ENCODE data around the gene TMEFF2. TPM values are rescaled to one million over a fixed set of nuclear protein-coding genes. Genes with fewer than 3 reads are reported as not detected.

The TMEFF2 gene
- total RNA-seq, 4 donors from 2014 or later, result 0.20 TPM; not detected in 3

DNA sequence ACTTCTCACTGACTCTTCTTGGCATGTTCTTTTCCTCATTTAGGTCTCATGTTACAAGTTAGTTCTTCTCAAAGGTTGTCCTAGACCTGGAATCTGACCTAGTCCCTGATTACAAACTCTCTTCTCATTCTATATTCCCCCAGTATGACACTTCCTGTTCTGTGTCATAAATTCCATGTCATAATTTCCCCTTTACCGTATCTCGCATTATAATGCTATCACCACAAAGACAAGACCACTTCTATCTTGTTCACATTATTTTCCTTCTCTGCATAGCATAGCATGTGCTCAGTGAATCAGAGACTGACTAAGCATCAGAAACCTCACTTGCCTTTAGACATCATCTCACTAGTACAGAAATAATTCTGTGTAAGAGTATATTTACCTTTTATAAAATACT is 284.2 kb downstream of the TMEFF2 start:
- no peaks in the 10 kb centered on the region for H3K9me3 ChIP-seq
- intact Hi-C loops (cut with DNase I; ENCODE audit: low total_unique reads), result no loop called here
- H3K36me3 ChIP-seq, result no peaks in the 10 kb centered on the region
- in situ Hi-C loops (cut with MboI; ENCODE audit: low sequenced_read_pairs in 4 of 4), result no loop called here
- DNase-seq (no peak), ATAC-seq (no peak)
- no peaks in the 10 kb centered on the region for H3K27me3 ChIP-seq
- no peak overlapping the region for H3K27ac ChIP-seq
- TF ChIP-seq POLR2A (IDR thresholded peaks at IDR 0.05), result no peak
- no peak overlapping the region for H3K4me3 ChIP-seq
- H3K4me1 ChIP-seq, result no peaks in the 10 kb centered on the region

DNA sequence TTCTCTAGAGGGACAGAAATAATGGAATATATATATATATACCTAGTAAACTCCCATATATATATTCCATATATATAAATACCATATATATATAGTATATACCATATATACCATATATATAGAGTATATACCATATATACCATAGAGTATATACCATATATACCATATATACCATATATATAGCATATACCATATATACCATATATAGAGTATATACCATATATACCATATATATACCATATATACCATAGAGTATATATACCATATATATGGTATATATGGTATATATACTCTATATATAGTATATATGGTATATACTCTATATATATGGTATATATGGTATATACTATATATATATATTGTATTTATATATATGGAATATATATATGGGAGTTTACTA is 285.9 kb downstream of the TMEFF2 start:
- Histone ChIP-seq H3K4me3 (no peak overlapping the region), H3K27ac (no peak overlapping the region), H3K27me3 (no peaks in the 10 kb centered on the region), H3K36me3 (no peaks in the 10 kb centered on the region), H3K9me3 (no peaks in the 10 kb centered on the region), H3K4me1 (no peaks in the 10 kb centered on the region)
- DNase-seq (no peak), ATAC-seq (no peak)
- intact Hi-C loops (cut with DNase I; ENCODE audit: low total_unique reads) (no loop called here), in situ Hi-C loops (cut with MboI; ENCODE audit: low sequenced_read_pairs in 4 of 4) (no loop called here)
- TF ChIP-seq POLR2A (IDR thresholded peaks at IDR 0.05), result no peak
- TF ChIP-seq, protein P1, sequence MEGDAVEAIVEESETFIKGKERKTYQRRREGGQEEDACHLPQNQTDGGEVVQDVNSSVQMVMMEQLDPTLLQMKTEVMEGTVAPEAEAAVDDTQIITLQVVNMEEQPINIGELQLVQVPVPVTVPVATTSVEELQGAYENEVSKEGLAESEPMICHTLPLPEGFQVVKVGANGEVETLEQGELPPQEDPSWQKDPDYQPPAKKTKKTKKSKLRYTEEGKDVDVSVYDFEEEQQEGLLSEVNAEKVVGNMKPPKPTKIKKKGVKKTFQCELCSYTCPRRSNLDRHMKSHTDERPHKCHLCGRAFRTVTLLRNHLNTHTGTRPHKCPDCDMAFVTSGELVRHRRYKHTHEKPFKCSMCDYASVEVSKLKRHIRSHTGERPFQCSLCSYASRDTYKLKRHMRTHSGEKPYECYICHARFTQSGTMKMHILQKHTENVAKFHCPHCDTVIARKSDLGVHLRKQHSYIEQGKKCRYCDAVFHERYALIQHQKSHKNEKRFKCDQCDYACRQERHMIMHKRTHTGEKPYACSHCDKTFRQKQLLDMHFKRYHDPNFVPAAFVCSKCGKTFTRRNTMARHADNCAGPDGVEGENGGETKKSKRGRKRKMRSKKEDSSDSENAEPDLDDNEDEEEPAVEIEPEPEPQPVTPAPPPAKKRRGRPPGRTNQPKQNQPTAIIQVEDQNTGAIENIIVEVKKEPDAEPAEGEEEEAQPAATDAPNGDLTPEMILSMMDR (IDR thresholded peaks at IDR 0.05 in 4 of 5, conservative IDR thresholded peaks at IDR 0.05 in 1 of 5), result no peak

DNA sequence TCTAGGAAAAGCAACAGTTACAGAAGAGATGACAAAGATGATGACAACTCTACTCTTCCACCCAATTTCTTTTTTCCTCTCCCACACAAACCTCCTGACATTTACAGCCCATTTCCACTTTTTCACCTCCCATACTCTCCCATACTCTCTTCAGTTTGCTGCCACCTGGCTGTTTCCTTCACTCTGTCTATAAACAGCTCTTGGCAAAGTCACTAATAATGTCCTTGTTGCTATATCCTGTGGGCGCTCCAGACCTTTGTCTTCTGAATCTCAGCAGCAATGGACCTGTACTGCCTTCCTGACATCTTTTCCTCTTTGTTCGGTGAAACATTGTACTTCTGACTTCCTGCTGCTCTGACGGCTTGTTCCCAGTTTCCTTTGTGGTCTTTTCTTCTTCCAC is 287.2 kb downstream of the TMEFF2 start:
- no peaks in the 10 kb centered on the region for H3K9me3 ChIP-seq
- H3K4me1 ChIP-seq, result no peaks in the 10 kb centered on the region
- intact Hi-C loops (cut with DNase I; ENCODE audit: low total_unique reads) (no loop called here), in situ Hi-C loops (cut with MboI; ENCODE audit: low sequenced_read_pairs in 4 of 4) (no loop called here)
- DNase-seq, result no peak
- H3K27me3 ChIP-seq, result no peaks in the 10 kb centered on the region
- H3K4me3 ChIP-seq, result no peak overlapping the region
- TF ChIP-seq POLR2A (IDR thresholded peaks at IDR 0.05), result no peak
- TF ChIP-seq, protein P1 (IDR thresholded peaks at IDR 0.05 in 4 of 5, conservative IDR thresholded peaks at IDR 0.05 in 1 of 5), result no peak
- H3K27ac ChIP-seq, result no peak overlapping the region
- ATAC-seq, result no peak
- H3K36me3 ChIP-seq, result no peaks in the 10 kb centered on the region

DNA sequence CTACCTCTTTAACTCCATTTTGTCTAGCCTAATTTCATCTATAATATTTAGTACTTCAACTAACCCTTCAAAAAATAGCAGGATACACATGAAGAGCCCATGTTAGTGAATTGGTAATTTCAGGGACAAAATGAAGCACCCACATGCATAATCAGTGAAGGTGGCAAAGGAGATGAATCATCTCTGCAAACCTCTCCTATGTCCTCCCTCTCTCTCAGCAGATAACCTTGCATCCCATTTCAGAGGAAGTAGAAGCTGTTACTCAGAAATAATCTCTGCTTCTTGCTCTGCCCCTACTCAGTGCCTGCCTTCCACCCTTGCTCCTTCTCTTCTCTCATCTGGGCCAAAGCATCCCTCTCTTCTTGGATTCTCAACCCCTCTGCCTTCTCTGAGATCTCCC is 287.6 kb downstream of the TMEFF2 start:
- no peak overlapping the region for H3K27ac ChIP-seq

DNA sequence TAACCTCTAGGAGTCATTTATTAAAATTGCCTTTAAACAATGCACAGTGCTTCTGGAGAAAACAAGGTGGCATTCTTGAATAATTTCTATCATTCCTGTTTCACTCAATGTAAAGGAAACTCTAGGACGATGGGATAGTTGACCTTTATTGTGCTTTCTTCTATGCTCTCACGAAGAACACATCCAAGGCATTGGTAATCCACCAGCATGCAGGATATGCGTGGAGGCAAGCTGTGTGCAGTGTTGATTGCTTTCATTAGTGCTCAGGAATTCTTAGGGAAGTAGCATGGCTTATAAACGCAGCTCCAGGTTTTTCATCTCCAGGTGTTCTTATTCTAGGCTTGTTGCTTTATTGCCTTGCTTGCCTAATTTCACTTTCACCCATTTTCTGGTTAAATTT is 289.4 kb downstream of the TMEFF2 start:
- ATAC-seq, result no peak
- Histone ChIP-seq H3K4me1 (no peaks in the 10 kb centered on the region), H3K27me3 (no peaks in the 10 kb centered on the region), H3K9me3 (no peaks in the 10 kb centered on the region), H3K27ac (no peak overlapping the region), H3K36me3 (no peaks in the 10 kb centered on the region), H3K4me3 (no peak overlapping the region)
- TF ChIP-seq, protein P1 (IDR thresholded peaks at IDR 0.05 in 4 of 5, conservative IDR thresholded peaks at IDR 0.05 in 1 of 5), result no peak
- TF ChIP-seq POLR2A (IDR thresholded peaks at IDR 0.05), result no peak
- DNase-seq, result no peak
- in situ Hi-C loops (cut with MboI; ENCODE audit: low sequenced_read_pairs in 4 of 4) (no loop called here), intact Hi-C loops (cut with DNase I; ENCODE audit: low total_unique reads) (no loop called here)

More for the DNA sequence above, 287.6 kb downstream of the TMEFF2 start:
- Histone ChIP-seq H3K9me3 (no peaks in the 10 kb centered on the region), H3K4me3 (no peak overlapping the region), H3K36me3 (no peaks in the 10 kb centered on the region), H3K4me1 (no peaks in the 10 kb centered on the region), H3K27me3 (no peaks in the 10 kb centered on the region)
- in situ Hi-C loops (cut with MboI; ENCODE audit: low sequenced_read_pairs in 4 of 4) (no loop called here), intact Hi-C loops (cut with DNase I; ENCODE audit: low total_unique reads) (no loop called here)
- ATAC-seq (no peak), DNase-seq (no peak)
- TF ChIP-seq, protein P1 (IDR thresholded peaks at IDR 0.05 in 4 of 5, conservative IDR thresholded peaks at IDR 0.05 in 1 of 5), result no peak
- no peak for TF ChIP-seq POLR2A (IDR thresholded peaks at IDR 0.05)

Measured in gastrocnemius medialis (tissue), 4 donors.